ENCODE measurements around the gene TENM3. TPM values are rescaled to one million over a fixed set of nuclear protein-coding genes. Genes with fewer than 3 reads are reported as not detected.

Gene TENM3
- total and polyA plus RNA-seq, 2 donors from 2014 or later: 0.58 to 6.8 TPM

GRCh38 chr4:182624281-182624680 is 381.1 kb downstream of the TENM3 start:
- no peaks in the 10 kb centered on the region for H3K27me3 ChIP-seq (ENCODE audit: control insufficient read depth, insufficient read depth, low read length)
- H3K4me1 ChIP-seq (ENCODE audit: control insufficient read depth in 2 of 3, insufficient read depth in 2 of 3, low read depth in 1 of 3, low read length in 3 of 3): no peaks in the 10 kb centered on the region
- H3K27ac ChIP-seq (ENCODE audit: low read depth in 2 of 2, low read length in 2 of 2): no peak overlapping the region
- H3K9me3 ChIP-seq (ENCODE audit: control insufficient read depth in 2 of 3, insufficient read depth in 1 of 3, low read length in 3 of 3): no peaks in the 10 kb centered on the region
- intact Hi-C loops (cut with DNase I): no loop called here
- no peak overlapping the region for H3K9ac ChIP-seq (ENCODE audit: low read length in 3 of 3)
- no peak overlapping the region for H3K4me3 ChIP-seq (ENCODE audit: low read length in 3 of 3)
- DNase-seq (no peak), FAIRE-seq (no peak)
- TF ChIP-seq, protein P1, sequence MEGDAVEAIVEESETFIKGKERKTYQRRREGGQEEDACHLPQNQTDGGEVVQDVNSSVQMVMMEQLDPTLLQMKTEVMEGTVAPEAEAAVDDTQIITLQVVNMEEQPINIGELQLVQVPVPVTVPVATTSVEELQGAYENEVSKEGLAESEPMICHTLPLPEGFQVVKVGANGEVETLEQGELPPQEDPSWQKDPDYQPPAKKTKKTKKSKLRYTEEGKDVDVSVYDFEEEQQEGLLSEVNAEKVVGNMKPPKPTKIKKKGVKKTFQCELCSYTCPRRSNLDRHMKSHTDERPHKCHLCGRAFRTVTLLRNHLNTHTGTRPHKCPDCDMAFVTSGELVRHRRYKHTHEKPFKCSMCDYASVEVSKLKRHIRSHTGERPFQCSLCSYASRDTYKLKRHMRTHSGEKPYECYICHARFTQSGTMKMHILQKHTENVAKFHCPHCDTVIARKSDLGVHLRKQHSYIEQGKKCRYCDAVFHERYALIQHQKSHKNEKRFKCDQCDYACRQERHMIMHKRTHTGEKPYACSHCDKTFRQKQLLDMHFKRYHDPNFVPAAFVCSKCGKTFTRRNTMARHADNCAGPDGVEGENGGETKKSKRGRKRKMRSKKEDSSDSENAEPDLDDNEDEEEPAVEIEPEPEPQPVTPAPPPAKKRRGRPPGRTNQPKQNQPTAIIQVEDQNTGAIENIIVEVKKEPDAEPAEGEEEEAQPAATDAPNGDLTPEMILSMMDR (IDR thresholded peaks at IDR 0.05; ENCODE audit: borderline replicate concordance, extremely low read depth, insufficient read depth): no peak
- H3K36me3 ChIP-seq (ENCODE audit: control insufficient read depth in 2 of 3, insufficient read depth in 3 of 3, low read length in 3 of 3): no peaks in the 10 kb centered on the region

- TF ChIP-seq, protein P1 (IDR thresholded peaks at IDR 0.05; ENCODE audit: borderline replicate concordance, extremely low read depth, insufficient read depth): no peak
- FAIRE-seq (no peak), DNase-seq (no peak)
- H3K9me3 ChIP-seq (ENCODE audit: control insufficient read depth in 2 of 3, insufficient read depth in 1 of 3, low read length in 3 of 3): no peaks in the 10 kb centered on the region
- intact Hi-C loops (cut with DNase I): no loop called here
- H3K4me1 ChIP-seq (ENCODE audit: control insufficient read depth in 2 of 3, insufficient read depth in 2 of 3, low read depth in 1 of 3, low read length in 3 of 3): no peaks in the 10 kb centered on the region
- H3K4me3 ChIP-seq (ENCODE audit: low read length in 3 of 3): no peak overlapping the region
- no peak overlapping the region for H3K27ac ChIP-seq (ENCODE audit: low read depth in 2 of 2, low read length in 2 of 2)
- no peaks in the 10 kb centered on the region for H3K27me3 ChIP-seq (ENCODE audit: control insufficient read depth, insufficient read depth, low read length)
- H3K9ac ChIP-seq (ENCODE audit: low read length in 3 of 3): no peak overlapping the region
- no peaks in the 10 kb centered on the region for H3K36me3 ChIP-seq (ENCODE audit: control insufficient read depth in 2 of 3, insufficient read depth in 3 of 3, low read length in 3 of 3)
Observed at GRCh38 chr4:182625193-182625592, 382.0 kb downstream of the TENM3 start.

GRCh38 chr4:182627996-182628395 is 384.8 kb downstream of the TENM3 start:
- no peak for FAIRE-seq
- Histone ChIP-seq H3K36me3 (ENCODE audit: control insufficient read depth in 2 of 3, insufficient read depth in 3 of 3, low read length in 3 of 3) (no peaks in the 10 kb centered on the region), H3K9ac (ENCODE audit: low read length in 3 of 3) (no peak overlapping the region), H3K27me3 (ENCODE audit: control insufficient read depth, insufficient read depth, low read length) (no peaks in the 10 kb centered on the region), H3K4me3 (ENCODE audit: low read length in 3 of 3) (no peak overlapping the region), H3K27ac (ENCODE audit: low read depth in 2 of 2, low read length in 2 of 2) (no peak overlapping the region), H3K9me3 (ENCODE audit: control insufficient read depth in 2 of 3, insufficient read depth in 1 of 3, low read length in 3 of 3) (no peaks in the 10 kb centered on the region), H3K4me1 (ENCODE audit: control insufficient read depth in 2 of 3, insufficient read depth in 2 of 3, low read depth in 1 of 3, low read length in 3 of 3) (no peaks in the 10 kb centered on the region)
- DNase-seq: peak in 1 of 5 donors; percentile 21
- TF ChIP-seq, protein P1 (IDR thresholded peaks at IDR 0.05; ENCODE audit: borderline replicate concordance, extremely low read depth, insufficient read depth): no peak
- intact Hi-C loops (cut with DNase I): no loop called here

- H3K36me3 ChIP-seq (ENCODE audit: control insufficient read depth in 2 of 3, insufficient read depth in 3 of 3, low read length in 3 of 3): no peaks in the 10 kb centered on the region
- no peak for FAIRE-seq
- H3K4me3 ChIP-seq (ENCODE audit: low read length in 3 of 3): no peak overlapping the region
- intact Hi-C loops (cut with DNase I): no loop called here
- no peak overlapping the region for H3K27ac ChIP-seq (ENCODE audit: low read depth in 2 of 2, low read length in 2 of 2)
- no peaks in the 10 kb centered on the region for H3K4me1 ChIP-seq (ENCODE audit: control insufficient read depth in 2 of 3, insufficient read depth in 2 of 3, low read depth in 1 of 3, low read length in 3 of 3)
- TF ChIP-seq, protein P1 (IDR thresholded peaks at IDR 0.05; ENCODE audit: borderline replicate concordance, extremely low read depth, insufficient read depth): no peak
- no peak overlapping the region for H3K9ac ChIP-seq (ENCODE audit: low read length in 3 of 3)
- no peaks in the 10 kb centered on the region for H3K27me3 ChIP-seq (ENCODE audit: control insufficient read depth, insufficient read depth, low read length)
- no peaks in the 10 kb centered on the region for H3K9me3 ChIP-seq (ENCODE audit: control insufficient read depth in 2 of 3, insufficient read depth in 1 of 3, low read length in 3 of 3)
- no peak for DNase-seq
Observed at GRCh38 chr4:182628544-182628943, 385.3 kb downstream of the TENM3 start.
